Esophagus squamous epithelium (tissue), 4 donors: ENCODE data around the gene TBC1D14.

ENCODE experiments used
- POLR2A ChIP-seq, 4 donors: fragments of 450-650 bp; IDR thresholded peaks; one replicate each; pipeline ENCODE4 v1.6.1; 2017; ENCODE audit warnings: antibody characterized with exemption in 4 of 4, mild to moderate bottlenecking in 4 of 4, moderate library complexity in 3 of 4
- TF ChIP-seq, protein P1 (sequence below), 6 experiments: fragments of 450-650 bp in 4 of 6; fragments of 200-600 bp in 2 of 6; sonication (generic) in 2 of 6; IDR thresholded peaks; one replicate each; pipeline ENCODE4 v1.5.1; 2016 to 2019; ENCODE audit warnings: antibody characterized with exemption in 6 of 6, mild to moderate bottlenecking in 4 of 6, moderate library complexity in 4 of 6

DNA sequence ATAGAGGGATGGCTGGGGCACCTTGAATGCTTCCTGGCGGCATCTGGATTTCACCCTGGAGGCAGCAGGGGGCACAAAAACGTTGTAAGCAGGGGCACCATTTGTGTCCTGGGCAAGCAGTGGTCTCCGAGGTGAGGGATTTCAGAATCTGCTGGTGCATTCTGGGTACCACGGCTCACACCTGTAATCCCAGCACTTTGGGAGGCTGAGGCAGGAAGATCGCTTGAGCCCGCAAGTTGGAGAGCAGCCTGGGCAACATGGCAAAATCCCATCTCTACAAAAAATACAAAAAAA is 16.8 kb upstream of the TBC1D14 start:
- TF ChIP-seq, protein P1, sequence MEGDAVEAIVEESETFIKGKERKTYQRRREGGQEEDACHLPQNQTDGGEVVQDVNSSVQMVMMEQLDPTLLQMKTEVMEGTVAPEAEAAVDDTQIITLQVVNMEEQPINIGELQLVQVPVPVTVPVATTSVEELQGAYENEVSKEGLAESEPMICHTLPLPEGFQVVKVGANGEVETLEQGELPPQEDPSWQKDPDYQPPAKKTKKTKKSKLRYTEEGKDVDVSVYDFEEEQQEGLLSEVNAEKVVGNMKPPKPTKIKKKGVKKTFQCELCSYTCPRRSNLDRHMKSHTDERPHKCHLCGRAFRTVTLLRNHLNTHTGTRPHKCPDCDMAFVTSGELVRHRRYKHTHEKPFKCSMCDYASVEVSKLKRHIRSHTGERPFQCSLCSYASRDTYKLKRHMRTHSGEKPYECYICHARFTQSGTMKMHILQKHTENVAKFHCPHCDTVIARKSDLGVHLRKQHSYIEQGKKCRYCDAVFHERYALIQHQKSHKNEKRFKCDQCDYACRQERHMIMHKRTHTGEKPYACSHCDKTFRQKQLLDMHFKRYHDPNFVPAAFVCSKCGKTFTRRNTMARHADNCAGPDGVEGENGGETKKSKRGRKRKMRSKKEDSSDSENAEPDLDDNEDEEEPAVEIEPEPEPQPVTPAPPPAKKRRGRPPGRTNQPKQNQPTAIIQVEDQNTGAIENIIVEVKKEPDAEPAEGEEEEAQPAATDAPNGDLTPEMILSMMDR (IDR thresholded peaks at IDR 0.05): no peak
- TF ChIP-seq POLR2A (IDR thresholded peaks at IDR 0.05): no peak
